Measurements from ENCODE around the gene SPTBN4. TPM values are rescaled to one million over a fixed set of nuclear protein-coding genes. Genes with fewer than 3 reads are reported as not detected.
A peak's percentile ranks its signal among the peaks of the same experiment; 100 is the strongest.

Gene SPTBN4
- total and polyA plus RNA-seq, 10 of the 15 experiments (the other 5 are each of a cell fraction or from before 2014, with no cell fraction given) = 0.04 to 1.1 (median 0.34) TPM; not detected in 1

DNA sequence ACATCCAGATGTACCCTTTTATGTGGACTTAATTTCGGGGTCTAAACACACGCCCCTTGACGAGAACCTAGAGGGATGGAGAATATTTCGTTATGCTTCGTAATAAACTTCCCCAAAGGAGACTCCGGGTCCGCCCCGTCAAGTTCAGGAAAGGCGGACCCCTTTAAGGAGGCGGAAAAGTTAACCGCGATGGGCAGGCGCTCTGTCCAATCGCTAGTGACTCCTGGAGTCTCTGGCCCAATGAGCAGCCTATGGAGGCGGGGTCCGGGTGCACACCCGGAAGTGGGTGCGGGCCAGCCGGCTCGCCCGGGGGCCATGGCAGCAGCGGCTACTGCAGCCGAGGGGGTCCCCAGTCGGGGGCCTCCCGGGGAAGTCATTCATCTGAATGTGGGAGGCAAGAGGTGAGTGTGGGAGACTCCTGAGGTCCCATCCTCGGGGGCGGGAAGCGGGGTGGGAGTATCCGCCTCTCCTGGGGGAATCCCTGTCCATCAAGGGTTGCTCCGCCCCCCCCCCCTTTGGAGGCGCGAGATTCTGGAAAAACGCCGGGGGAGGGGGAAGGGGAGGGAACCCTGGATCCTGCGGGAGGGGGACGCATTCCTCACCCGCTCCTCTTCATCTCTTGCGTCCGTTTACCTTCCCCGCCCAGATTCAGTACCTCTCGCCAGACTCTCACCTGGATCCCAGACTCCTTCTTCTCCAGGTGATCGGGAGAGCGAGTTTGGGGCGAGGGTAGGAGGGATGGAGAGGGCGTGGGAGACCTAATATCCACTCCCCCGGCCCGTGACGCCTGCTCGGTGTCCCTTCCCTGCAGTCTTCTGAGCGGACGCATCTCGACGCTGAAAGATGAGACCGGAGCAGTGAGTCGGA is 110.0 kb downstream of the SPTBN4 start, which contains the start of gene SHKBP1 (continued):
- TF ChIP-seq, protein P1, sequence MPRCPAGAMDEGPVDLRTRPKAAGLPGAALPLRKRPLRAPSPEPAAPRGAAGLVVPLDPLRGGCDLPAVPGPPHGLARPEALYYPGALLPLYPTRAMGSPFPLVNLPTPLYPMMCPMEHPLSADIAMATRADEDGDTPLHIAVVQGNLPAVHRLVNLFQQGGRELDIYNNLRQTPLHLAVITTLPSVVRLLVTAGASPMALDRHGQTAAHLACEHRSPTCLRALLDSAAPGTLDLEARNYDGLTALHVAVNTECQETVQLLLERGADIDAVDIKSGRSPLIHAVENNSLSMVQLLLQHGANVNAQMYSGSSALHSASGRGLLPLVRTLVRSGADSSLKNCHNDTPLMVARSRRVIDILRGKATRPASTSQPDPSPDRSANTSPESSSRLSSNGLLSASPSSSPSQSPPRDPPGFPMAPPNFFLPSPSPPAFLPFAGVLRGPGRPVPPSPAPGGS (IDR thresholded peaks at IDR 0.05; ENCODE audit: borderline replicate concordance, insufficient read depth, low read depth, low read length, poor library complexity, severe bottlenecking) = no peak
- TF ChIP-seq NBN (IDR thresholded peaks at IDR 0.05) (0 out of 2 replicates have a peak, but pooled peaks have one; percentile 24), POLR2A (IDR thresholded peaks at IDR 0.05; ENCODE audit: low read depth, low read length) (peak; percentile 84), MYB (IDR thresholded peaks at IDR 0.05; ENCODE audit: borderline replicate concordance, low read depth, low read length) (no peak), TCF12 (IDR thresholded peaks at IDR 0.05; ENCODE audit: low read depth, low read length) (0 out of 2 replicates have a peak, but pooled peaks have one; percentile 21), MEF2B (IDR thresholded peaks at IDR 0.05; ENCODE audit: partially characterized antibody, poor library complexity, severe bottlenecking) (peak; percentile 49), CBX5 (IDR thresholded peaks at IDR 0.05; ENCODE audit: low read depth) (no peak), NR2C1 (IDR thresholded peaks at IDR 0.05) (peak; percentile 28; the same call in 1 of the 2 replicates), RFX5 (IDR thresholded peaks at IDR 0.05; ENCODE audit: low read depth, low read length) (no peak), POLR2AphosphoS2 (IDR thresholded peaks at IDR 0.05; ENCODE audit: low read depth, low read length) (0 out of 2 replicates have a peak, but pooled peaks have one; percentile 21), HCFC1 (IDR thresholded peaks at IDR 0.05; ENCODE audit: low read length) (0 out of 2 replicates have a peak, but pooled peaks have one; percentile 34), ZSCAN29 (IDR thresholded peaks at IDR 0.05) (no peak), MEF2A (IDR thresholded peaks at IDR 0.05; ENCODE audit: insufficient read depth, low read depth, low read length) (no peak)
- TF ChIP-seq, protein P2, sequence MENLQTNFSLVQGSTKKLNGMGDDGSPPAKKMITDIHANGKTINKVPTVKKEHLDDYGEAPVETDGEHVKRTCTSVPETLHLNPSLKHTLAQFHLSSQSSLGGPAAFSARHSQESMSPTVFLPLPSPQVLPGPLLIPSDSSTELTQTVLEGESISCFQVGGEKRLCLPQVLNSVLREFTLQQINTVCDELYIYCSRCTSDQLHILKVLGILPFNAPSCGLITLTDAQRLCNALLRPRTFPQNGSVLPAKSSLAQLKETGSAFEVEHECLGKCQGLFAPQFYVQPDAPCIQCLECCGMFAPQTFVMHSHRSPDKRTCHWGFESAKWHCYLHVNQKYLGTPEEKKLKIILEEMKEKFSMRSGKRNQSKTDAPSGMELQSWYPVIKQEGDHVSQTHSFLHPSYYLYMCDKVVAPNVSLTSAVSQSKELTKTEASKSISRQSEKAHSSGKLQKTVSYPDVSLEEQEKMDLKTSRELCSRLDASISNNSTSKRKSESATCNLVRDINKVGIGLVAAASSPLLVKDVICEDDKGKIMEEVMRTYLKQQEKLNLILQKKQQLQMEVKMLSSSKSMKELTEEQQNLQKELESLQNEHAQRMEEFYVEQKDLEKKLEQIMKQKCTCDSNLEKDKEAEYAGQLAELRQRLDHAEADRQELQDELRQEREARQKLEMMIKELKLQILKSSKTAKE (IDR thresholded peaks at IDR 0.05; ENCODE audit: low read depth, poor library complexity, severe bottlenecking) = peak; percentile 49
- TF ChIP-seq, protein P3, sequence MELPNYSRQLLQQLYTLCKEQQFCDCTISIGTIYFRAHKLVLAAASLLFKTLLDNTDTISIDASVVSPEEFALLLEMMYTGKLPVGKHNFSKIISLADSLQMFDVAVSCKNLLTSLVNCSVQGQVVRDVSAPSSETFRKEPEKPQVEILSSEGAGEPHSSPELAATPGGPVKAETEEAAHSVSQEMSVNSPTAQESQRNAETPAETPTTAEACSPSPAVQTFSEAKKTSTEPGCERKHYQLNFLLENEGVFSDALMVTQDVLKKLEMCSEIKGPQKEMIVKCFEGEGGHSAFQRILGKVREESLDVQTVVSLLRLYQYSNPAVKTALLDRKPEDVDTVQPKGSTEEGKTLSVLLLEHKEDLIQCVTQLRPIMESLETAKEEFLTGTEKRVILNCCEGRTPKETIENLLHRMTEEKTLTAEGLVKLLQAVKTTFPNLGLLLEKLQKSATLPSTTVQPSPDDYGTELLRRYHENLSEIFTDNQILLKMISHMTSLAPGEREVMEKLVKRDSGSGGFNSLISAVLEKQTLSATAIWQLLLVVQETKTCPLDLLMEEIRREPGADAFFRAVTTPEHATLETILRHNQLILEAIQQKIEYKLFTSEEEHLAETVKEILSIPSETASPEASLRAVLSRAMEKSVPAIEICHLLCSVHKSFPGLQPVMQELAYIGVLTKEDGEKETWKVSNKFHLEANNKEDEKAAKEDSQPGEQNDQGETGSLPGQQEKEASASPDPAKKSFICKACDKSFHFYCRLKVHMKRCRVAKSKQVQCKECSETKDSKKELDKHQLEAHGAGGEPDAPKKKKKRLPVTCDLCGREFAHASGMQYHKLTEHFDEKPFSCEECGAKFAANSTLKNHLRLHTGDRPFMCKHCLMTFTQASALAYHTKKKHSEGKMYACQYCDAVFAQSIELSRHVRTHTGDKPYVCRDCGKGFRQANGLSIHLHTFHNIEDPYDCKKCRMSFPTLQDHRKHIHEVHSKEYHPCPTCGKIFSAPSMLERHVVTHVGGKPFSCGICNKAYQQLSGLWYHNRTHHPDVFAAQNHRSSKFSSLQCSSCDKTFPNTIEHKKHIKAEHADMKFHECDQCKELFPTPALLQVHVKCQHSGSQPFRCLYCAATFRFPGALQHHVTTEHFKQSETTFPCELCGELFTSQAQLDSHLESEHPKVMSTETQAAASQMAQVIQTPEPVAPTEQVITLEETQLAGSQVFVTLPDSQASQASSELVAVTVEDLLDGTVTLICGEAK (IDR thresholded peaks at IDR 0.05; ENCODE audit: borderline replicate concordance) = peak; percentile 73; the same call in 1 of the 2 replicates
- TF ChIP-seq, protein P4, sequence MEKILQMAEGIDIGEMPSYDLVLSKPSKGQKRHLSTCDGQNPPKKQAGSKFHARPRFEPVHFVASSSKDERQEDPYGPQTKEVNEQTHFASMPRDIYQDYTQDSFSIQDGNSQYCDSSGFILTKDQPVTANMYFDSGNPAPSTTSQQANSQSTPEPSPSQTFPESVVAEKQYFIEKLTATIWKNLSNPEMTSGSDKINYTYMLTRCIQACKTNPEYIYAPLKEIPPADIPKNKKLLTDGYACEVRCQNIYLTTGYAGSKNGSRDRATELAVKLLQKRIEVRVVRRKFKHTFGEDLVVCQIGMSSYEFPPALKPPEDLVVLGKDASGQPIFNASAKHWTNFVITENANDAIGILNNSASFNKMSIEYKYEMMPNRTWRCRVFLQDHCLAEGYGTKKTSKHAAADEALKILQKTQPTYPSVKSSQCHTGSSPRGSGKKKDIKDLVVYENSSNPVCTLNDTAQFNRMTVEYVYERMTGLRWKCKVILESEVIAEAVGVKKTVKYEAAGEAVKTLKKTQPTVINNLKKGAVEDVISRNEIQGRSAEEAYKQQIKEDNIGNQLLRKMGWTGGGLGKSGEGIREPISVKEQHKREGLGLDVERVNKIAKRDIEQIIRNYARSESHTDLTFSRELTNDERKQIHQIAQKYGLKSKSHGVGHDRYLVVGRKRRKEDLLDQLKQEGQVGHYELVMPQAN (conservative IDR thresholded peaks at IDR 0.05) = peak; percentile 73
